IPS-20b (cell line): ENCODE data around the gene MS4A10.

Experiments used
- H3K27ac ChIP-seq: one replicate; pipeline ENCODE4 v1.5.1; 2013; ENCODE audit warnings: low read length
- H3K27me3 ChIP-seq: 2 replicates; pipeline ENCODE4 v1.6.1; 2013; ENCODE audit warnings: mild to moderate bottlenecking, low read length, inconsistent platforms; ENCODE audit not compliant: insufficient read depth
- H3K36me3 ChIP-seq: 2 replicates; pipeline ENCODE4 v1.6.1; 2013; ENCODE audit warnings: low read depth, mild to moderate bottlenecking, inconsistent platforms, low read length, moderate library complexity; ENCODE audit not compliant: insufficient read depth
- H3K4me1 ChIP-seq: 2 replicates; pipeline ENCODE4 v1.6.1; 2013; ENCODE audit warnings: mild to moderate bottlenecking, control low read depth, inconsistent platforms, low read length, moderate library complexity; ENCODE audit not compliant: insufficient read depth
- H3K4me3 ChIP-seq: 2 replicates; pipeline ENCODE4 v1.5.1; 2013; ENCODE audit warnings: mild to moderate bottlenecking, low read length, inconsistent platforms
- H3K9ac ChIP-seq: 2 replicates; pipeline ENCODE4 v1.6.1; 2013; ENCODE audit warnings: low read depth, mild to moderate bottlenecking, inconsistent platforms, low read length, moderate library complexity
- H3K9me3 ChIP-seq: 2 replicates; pipeline ENCODE4 v1.6.1; 2013; ENCODE audit warnings: mild to moderate bottlenecking, low read depth, low read length, inconsistent platforms; ENCODE audit not compliant: insufficient read depth

MS4A10 gene

DNA sequence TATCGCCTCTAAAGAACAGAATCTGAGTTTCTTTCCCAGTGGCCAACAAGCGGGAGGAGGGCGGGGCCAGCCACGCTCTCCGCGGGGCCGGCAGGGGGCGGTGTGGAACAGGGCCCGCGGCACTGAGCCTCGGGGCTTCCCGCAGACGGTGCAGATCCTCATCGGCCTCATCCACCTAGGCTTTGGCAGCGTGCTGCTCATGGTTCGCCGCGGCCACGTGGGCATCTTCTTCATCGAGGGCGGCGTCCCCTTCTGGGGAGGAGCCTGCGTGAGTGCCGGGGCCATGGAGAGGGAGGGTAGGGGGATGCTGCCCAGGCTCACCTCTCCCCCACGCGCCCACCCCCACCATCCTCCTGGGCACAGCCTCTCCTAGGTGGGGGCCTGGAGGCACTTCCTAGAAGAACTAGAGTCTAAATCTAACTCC, 17.7 kb upstream of the MS4A10 start:
- Histone ChIP-seq H3K36me3 (no peaks in the 10 kb centered on the region), H3K27ac (no peak overlapping the region), H3K4me3 (no peak overlapping the region), H3K27me3 (peaks cover 24% of the 10 kb centered on the region), H3K9me3 (no peaks in the 10 kb centered on the region), H3K9ac (no peak overlapping the region), H3K4me1 (no peaks in the 10 kb centered on the region; the same call in 1 of the 2 replicates)

DNA sequence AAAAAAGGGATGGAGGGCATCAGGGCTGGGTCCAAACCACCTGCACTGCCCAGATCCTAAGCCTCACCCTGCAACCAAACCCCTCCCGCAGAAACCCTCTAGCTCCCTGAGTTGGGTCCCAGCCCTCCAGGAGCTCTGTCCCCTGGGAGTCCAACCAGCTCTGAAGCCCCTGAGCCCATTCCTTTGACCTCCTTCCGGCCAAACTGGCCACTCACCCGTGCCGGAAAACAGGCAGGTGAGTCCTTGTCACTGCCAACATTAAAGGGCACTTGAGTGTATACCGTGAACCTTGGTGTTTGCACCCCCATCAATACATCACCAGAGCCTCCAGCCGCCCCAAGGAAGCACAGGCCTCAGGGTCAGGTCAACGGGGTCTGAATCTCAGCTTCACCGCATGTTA, 16.9 kb upstream of the MS4A10 start:
- H3K9me3 ChIP-seq, result no peaks in the 10 kb centered on the region
- peaks cover 24% of the 10 kb centered on the region for H3K27me3 ChIP-seq
- H3K36me3 ChIP-seq, result no peaks in the 10 kb centered on the region
- no peak overlapping the region for H3K27ac ChIP-seq
- H3K9ac ChIP-seq, result no peak overlapping the region
- H3K4me3 ChIP-seq, result no peak overlapping the region
- H3K4me1 ChIP-seq, result no peaks in the 10 kb centered on the region; the same call in 1 of the 2 replicates

- H3K27ac ChIP-seq, result no peak overlapping the region
- no peaks in the 10 kb centered on the region for H3K36me3 ChIP-seq
- no peak overlapping the region for H3K9ac ChIP-seq
- H3K4me3 ChIP-seq, result no peak overlapping the region
- peaks cover 24% of the 10 kb centered on the region for H3K27me3 ChIP-seq
- H3K4me1 ChIP-seq, result no peaks in the 10 kb centered on the region; the same call in 1 of the 2 replicates
- no peaks in the 10 kb centered on the region for H3K9me3 ChIP-seq
Measured at GRCh38 chr11:60769273-60769672, 15.9 kb upstream of the MS4A10 start.

DNA sequence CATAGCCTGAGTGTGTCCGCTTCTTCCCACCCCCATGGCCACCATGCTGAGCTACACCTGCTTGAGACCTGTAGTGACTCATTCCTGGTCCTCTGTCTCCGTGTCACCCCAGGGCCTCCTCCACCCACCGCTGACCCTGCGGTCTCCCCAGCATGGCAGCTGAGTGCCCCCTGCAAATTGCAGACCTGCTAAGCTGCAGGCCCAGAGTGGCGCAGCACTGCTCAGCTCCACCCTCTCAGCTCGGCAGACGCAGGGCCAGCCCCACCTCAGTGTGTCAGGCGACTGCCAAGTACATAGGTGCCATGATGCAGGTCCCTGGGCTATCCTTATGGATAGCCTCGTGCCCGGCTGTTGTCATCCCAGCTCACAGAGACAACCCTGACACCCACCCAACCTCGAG, 15.3 kb upstream of the MS4A10 start:
- Histone ChIP-seq H3K9me3 (no peaks in the 10 kb centered on the region), H3K9ac (no peak overlapping the region)

DNA sequence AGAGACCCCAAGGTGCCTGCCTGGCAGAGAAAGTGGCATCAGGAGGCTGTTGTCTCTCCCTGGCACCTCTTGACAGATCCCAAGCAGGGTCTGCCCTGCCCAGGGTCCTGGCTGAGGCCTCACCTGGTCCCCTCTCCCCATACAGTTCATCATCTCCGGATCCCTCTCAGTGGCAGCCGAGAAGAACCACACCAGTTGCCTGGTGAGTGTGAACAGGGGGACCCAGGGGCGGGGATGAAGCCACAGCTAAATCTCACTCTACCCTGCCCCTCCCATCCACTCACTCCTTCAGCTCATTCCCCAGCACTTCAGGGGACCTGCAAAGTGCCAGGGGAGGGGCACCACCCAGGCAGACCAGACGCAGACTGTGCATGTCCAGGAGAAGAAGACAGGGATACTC, 14.0 kb upstream of the MS4A10 start:
- Histone ChIP-seq H3K27ac (no peak overlapping the region), H3K36me3 (no peaks in the 10 kb centered on the region), H3K27me3 (peaks cover 24% of the 10 kb centered on the region), H3K9ac (no peak overlapping the region), H3K4me3 (no peak overlapping the region), H3K4me1 (no peaks in the 10 kb centered on the region), H3K9me3 (no peaks in the 10 kb centered on the region)

More for the DNA sequence above, 15.3 kb upstream of the MS4A10 start:
- Histone ChIP-seq H3K36me3 (no peaks in the 10 kb centered on the region), H3K27ac (no peak overlapping the region), H3K4me1 (no peaks in the 10 kb centered on the region; the same call in 1 of the 2 replicates), H3K27me3 (peaks cover 24% of the 10 kb centered on the region), H3K4me3 (no peak overlapping the region)

- peaks cover 17% of the 10 kb centered on the region for H3K27me3 ChIP-seq
- no peaks in the 10 kb centered on the region for H3K9me3 ChIP-seq
- H3K27ac ChIP-seq, result no peak overlapping the region
- H3K4me1 ChIP-seq, result no peaks in the 10 kb centered on the region
- no peak overlapping the region for H3K4me3 ChIP-seq
- H3K9ac ChIP-seq, result no peak overlapping the region
- no peaks in the 10 kb centered on the region for H3K36me3 ChIP-seq
Measured at GRCh38 chr11:60771879-60772525, 13.1 kb upstream of the MS4A10 start.

DNA sequence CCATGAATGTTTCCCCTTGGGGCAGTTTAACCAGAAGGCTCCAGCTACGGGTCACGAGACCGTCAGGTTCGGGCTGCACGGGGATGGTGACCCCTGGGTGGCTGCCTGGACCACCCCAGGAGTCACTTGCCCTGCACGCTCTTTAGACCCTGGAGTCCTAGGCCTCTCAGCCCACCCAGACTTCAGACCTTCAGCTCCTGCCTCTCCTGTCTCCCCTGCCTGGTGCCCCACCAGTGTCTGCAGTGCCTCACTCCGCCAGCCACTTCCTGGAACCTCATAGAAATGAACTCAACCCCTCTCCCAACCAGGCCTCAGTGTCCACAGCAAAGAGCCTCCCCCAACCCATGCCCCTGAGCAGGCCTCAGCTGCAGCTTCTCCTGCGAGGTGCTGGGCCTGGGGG, 12.5 kb upstream of the MS4A10 start:
- Histone ChIP-seq H3K9me3 (no peaks in the 10 kb centered on the region), H3K27me3 (peaks cover 10% of the 10 kb centered on the region), H3K36me3 (no peaks in the 10 kb centered on the region), H3K9ac (no peak overlapping the region), H3K27ac (no peak overlapping the region), H3K4me1 (no peaks in the 10 kb centered on the region), H3K4me3 (no peak overlapping the region)

GRCh38 chr11:60774726-60775125, 10.4 kb upstream of the MS4A10 start:
- Histone ChIP-seq H3K9ac (no peak overlapping the region), H3K4me1 (no peaks in the 10 kb centered on the region), H3K4me3 (no peak overlapping the region), H3K27ac (no peak overlapping the region), H3K36me3 (no peaks in the 10 kb centered on the region), H3K9me3 (no peaks in the 10 kb centered on the region), H3K27me3 (no peaks in the 10 kb centered on the region)

DNA sequence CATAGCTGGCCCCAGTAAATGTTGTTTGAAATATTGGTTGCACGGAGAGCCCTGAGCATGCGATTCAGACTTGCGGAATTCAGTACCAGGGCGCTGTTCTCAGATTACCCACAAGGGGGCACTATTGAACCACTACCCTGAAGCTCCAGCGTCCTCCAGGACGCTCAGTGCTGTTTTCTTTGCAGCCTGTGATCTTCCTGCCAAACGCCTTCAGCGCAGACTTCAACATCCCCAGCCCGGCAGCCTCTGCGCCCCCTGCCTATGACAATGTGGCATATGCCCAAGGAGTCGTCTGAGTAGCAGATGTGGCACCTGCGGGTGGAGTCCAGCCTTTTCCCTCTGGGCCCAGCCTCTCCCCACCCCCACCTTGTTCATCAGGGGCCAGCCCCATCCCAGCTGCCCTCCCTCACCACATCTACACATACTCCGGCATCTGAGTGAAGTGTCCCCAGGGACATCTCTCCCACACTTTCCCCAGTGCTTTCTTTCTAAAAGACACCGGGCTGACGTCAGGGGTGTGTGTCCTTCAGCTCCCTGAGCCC, 9.6 kb upstream of the MS4A10 start:
- Histone ChIP-seq H3K9me3 (no peaks in the 10 kb centered on the region), H3K27me3 (no peaks in the 10 kb centered on the region), H3K4me1 (no peaks in the 10 kb centered on the region), H3K36me3 (no peaks in the 10 kb centered on the region), H3K4me3 (no peak overlapping the region), H3K27ac (no peak overlapping the region), H3K9ac (no peak overlapping the region)

DNA sequence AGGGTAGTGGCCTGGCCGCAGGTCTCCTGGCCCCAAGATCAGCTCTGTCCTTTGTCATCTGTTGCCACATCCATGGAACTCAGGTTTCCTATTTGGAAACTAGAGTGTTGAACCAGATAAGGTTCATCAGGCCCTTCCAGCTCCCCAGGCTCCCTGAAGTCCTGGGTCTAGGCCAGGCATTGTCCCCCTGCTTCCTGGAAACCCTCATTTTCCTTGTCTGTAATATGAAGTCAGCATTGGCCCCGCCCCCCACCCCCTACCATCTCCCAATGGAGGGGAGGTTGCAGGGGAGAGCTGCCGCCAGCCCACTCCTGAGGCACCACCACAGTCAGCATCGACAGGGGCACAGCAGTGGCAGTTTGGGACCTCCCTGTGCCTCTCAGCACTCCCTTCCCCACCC, 9.0 kb upstream of the MS4A10 start:
- Histone ChIP-seq H3K27me3 (no peaks in the 10 kb centered on the region), H3K4me3 (no peak overlapping the region), H3K27ac (no peak overlapping the region), H3K9me3 (no peaks in the 10 kb centered on the region), H3K36me3 (no peaks in the 10 kb centered on the region), H3K4me1 (no peaks in the 10 kb centered on the region), H3K9ac (no peak overlapping the region)

DNA sequence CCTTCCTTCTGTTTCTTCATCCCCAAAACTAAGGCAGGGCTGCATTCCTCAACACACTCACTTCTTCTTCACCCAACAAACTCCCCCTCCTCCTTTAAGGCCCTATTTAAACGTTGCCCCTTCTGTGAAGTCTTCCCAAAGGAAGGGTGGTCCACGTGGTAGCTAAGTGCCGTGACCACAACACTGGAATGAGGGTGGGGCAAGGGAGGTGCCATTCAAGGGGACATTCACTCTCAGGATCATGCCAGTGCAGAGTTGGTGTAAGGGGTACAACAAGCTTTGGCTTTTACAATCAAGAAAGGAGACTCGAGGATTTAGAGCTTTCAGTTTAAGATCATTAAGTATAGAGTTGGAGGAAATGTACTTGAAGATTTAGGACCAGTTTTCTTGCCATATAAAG, 8.0 kb upstream of the MS4A10 start:
- H3K9me3 ChIP-seq, result no peaks in the 10 kb centered on the region
- no peaks in the 10 kb centered on the region for H3K27me3 ChIP-seq
- no peak overlapping the region for H3K4me3 ChIP-seq
- H3K4me1 ChIP-seq, result no peaks in the 10 kb centered on the region
- H3K36me3 ChIP-seq, result no peaks in the 10 kb centered on the region
- H3K27ac ChIP-seq, result no peak overlapping the region
- H3K9ac ChIP-seq, result no peak overlapping the region

DNA sequence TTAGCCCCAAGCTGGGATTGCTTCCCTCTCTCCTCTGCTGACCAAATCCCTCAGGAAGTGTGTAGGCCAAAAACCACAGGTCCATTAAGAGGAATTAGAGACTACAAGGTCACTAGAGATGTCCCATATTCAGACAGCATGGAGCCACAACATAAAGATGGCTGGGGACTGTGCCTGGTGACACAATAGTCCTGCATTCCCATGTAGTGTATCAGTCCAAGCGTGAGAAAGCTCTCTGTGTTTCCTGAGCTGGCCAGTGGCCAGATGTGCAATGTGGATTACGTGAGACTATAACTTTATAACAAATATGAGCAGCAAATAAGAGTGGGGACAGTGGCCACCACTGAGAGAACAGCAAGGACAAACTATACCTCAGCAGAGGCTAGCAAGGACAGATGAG, 7.6 kb upstream of the MS4A10 start:
- Histone ChIP-seq H3K9ac (no peak overlapping the region), H3K9me3 (no peaks in the 10 kb centered on the region), H3K27ac (no peak overlapping the region), H3K4me3 (no peak overlapping the region), H3K36me3 (no peaks in the 10 kb centered on the region), H3K27me3 (no peaks in the 10 kb centered on the region), H3K4me1 (no peaks in the 10 kb centered on the region)
